ENCODE measurements around the gene TMEM74B. TPM values are rescaled to one million over a fixed set of nuclear protein-coding genes. Genes with fewer than 3 reads are reported as not detected.

Gene TMEM74B
- total RNA-seq, 4 donors from 2014 or later: 0.44 to 12.4 (median 1.8) TPM

DNA sequence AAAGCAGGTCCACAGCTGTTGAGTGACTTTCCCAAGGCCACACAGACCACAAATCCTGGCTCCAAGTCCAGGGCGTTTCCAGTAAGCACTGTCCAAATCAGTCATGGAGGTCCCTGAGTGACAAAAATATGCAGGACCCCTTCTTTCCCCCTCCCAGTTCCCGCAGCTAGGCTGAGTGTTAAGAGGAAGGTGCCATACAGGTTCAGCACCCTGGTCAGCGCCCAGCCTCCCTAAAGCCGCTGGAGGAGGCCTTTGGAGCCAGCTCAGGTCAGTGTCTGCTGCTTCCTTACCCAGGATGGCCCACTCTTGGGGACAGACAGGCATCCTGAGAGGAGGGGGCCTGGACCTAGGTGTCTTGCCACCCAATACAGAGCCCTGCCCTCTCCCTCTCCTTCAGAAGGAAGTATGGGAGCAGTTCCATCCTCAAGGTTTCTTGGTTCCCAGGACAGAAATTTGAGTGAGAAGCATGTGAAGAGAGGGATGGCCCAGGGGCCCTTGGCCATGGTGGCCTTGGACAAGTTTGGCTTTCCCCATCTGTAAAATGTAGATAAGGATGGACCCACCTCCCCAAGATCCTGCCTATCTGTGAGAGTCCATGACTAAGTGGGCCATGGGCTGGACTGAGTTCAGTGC lies 13.2 kb downstream of the TMEM74B start:
- Histone ChIP-seq H3K4me3 (no peak overlapping the region), H3K4me1 (no peaks in the 10 kb centered on the region), H3K27ac (no peak overlapping the region), H3K9me3 (no peaks in the 10 kb centered on the region), H3K27me3 (no peaks in the 10 kb centered on the region), H3K36me3 (peaks cover 0 to 100% (median 14%) of the 10 kb centered on the region in 3 donors)
- DNase-seq (ENCODE audit: low spot score in 2 of 2): no peak
- 49 to 52% methylated on average over 4 of the region's 4 CpGs for WGBS, 2 donors
- no peak for TF ChIP-seq POLR2A (IDR thresholded peaks at IDR 0.05)
- TF ChIP-seq EP300 (IDR thresholded peaks at IDR 0.05): no peak
- TF ChIP-seq, protein P1, sequence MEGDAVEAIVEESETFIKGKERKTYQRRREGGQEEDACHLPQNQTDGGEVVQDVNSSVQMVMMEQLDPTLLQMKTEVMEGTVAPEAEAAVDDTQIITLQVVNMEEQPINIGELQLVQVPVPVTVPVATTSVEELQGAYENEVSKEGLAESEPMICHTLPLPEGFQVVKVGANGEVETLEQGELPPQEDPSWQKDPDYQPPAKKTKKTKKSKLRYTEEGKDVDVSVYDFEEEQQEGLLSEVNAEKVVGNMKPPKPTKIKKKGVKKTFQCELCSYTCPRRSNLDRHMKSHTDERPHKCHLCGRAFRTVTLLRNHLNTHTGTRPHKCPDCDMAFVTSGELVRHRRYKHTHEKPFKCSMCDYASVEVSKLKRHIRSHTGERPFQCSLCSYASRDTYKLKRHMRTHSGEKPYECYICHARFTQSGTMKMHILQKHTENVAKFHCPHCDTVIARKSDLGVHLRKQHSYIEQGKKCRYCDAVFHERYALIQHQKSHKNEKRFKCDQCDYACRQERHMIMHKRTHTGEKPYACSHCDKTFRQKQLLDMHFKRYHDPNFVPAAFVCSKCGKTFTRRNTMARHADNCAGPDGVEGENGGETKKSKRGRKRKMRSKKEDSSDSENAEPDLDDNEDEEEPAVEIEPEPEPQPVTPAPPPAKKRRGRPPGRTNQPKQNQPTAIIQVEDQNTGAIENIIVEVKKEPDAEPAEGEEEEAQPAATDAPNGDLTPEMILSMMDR (IDR thresholded peaks at IDR 0.05): no peak

DNA sequence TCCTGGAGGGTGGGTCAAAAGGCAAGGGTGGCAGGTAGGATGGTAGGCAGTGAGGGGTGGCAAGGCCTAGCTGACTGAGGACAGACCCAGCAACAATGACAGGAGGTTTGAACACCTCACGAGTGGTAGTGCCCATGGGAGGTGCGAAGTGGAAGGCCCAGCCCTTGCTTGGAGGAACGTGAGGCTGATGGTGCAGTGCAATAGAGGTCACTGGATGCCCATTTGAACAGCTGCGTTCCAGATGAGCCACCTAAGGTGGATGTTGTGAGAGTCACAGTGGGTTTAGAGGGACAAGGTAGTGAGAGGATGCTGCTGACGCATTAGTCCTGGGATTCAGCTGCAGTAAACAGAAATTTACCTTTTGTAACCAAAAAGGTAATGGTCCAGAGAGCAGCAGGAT lies 15.6 kb downstream of the TMEM74B start:
- Histone ChIP-seq H3K27me3 (no peaks in the 10 kb centered on the region), H3K27ac (no peak overlapping the region), H3K4me3 (no peak overlapping the region), H3K9me3 (no peaks in the 10 kb centered on the region), H3K36me3 (peaks cover 0 to 100% (median 26%) of the 10 kb centered on the region in 3 donors), H3K4me1 (no peaks in the 10 kb centered on the region)
- TF ChIP-seq EP300 (IDR thresholded peaks at IDR 0.05) (no peak), POLR2A (IDR thresholded peaks at IDR 0.05) (no peak)
- TF ChIP-seq, protein P1 (IDR thresholded peaks at IDR 0.05): no peak
- WGBS, 2 donors: 93 to 94% methylated on average over 5 of the region's 5 CpGs
- no peak for DNase-seq (ENCODE audit: low spot score in 2 of 2)

DNA sequence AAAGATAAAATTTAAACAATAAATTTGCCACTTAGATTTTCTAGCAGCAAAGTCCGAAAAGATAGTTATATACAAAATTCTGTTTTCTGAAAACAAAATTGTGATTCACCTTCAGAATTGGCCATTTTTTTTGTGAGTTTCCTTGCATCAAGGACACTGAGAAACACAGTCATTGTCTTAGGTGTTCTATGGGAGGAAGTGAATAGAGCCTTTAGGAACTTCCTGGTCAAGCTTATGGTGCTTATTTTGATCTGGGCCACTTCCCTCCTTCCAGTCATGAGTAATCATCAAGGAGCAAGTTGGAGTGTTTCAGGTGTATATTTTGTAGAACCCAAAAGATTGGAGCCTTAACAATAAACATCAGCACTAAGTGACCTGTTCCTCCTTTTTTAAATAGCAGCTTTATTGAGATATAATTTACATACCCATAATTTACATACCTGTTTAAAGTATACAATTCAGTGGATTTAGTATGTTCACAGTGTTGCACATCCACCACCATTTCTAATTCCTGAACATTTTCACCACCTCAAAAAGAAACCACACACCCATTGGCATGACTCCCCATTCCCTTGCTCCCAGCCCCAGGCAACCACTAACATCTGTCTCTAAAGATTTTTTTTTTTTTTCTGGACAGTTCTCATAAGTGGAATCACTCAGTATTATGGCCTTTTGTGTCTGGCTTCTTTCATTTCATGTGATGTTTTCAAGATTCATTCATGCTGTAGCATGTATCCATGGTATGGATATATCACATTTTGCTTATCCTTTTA lies 17.6 kb downstream of the TMEM74B start:
- no peaks in the 10 kb centered on the region for H3K9me3 ChIP-seq
- TF ChIP-seq, protein P1 (IDR thresholded peaks at IDR 0.05): no peak
- DNase-seq (ENCODE audit: low spot score in 2 of 2): no peak
- no peaks in the 10 kb centered on the region for H3K4me1 ChIP-seq
- H3K27me3 ChIP-seq: no peaks in the 10 kb centered on the region
- 96% methylated on average over 1 of the region's 1 CpG for WGBS, 2 donors
- no peak overlapping the region for H3K27ac ChIP-seq
- no peak overlapping the region for H3K4me3 ChIP-seq
- peaks cover 0 to 98% (median 32%) of the 10 kb centered on the region in 3 donors for H3K36me3 ChIP-seq

DNA sequence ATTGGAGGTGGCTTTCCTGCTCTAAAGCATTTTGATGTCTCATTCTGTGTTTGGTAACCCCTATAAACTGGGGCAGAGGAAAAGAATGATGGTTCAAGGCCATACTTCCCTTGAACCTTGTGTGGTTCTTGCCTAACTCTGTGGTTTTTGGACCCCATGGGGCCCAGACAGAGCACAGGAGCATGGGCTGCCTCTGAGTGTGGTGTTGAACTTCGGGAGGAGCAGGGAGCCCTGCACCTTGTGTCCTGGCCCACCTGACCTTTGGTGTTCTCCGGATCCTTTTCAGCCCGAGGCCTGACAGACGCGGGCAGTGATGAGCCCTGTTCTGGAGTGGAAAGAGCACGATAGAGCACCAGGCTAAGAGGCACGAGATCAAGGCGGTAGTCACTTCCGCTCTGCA lies 18.8 kb downstream of the TMEM74B start:
- no peaks in the 10 kb centered on the region for H3K4me1 ChIP-seq
- TF ChIP-seq EP300 (IDR thresholded peaks at IDR 0.05) (no peak), POLR2A (IDR thresholded peaks at IDR 0.05) (no peak)
- TF ChIP-seq, protein P1 (IDR thresholded peaks at IDR 0.05): no peak
- H3K36me3 ChIP-seq: peaks cover 0 to 98% (median 32%) of the 10 kb centered on the region in 3 donors
- no peak overlapping the region for H3K4me3 ChIP-seq
- 94 to 96% methylated on average over 9 of the region's 9 CpGs for WGBS, 2 donors
- no peak for DNase-seq (ENCODE audit: low spot score in 2 of 2)
- no peaks in the 10 kb centered on the region for H3K27me3 ChIP-seq
- no peaks in the 10 kb centered on the region for H3K9me3 ChIP-seq
- H3K27ac ChIP-seq: no peak overlapping the region

DNA sequence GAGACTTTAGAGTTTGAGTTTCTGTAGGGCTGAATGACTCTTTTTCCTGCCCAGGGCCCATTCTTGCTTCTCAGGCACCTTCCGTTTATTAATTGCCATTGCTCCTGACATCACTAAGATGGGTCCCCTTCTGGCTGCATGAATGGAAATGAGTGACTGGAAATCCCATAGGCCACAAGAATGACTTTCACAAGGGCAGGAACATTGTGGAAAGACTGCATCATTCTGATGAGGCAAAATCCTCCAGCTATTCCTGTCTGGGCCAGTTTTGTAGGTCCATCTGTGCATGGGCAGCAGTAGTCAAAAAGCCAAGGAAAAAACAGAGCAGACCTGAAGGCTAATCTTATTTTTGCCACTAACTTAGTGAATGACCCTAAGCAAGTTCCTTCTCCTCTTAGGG lies 19.3 kb downstream of the TMEM74B start:
- no peaks in the 10 kb centered on the region for H3K9me3 ChIP-seq
- 88 to 92% methylated on average over 1 of the region's 1 CpG for WGBS, 2 donors
- no peaks in the 10 kb centered on the region for H3K27me3 ChIP-seq
- no peak for DNase-seq (ENCODE audit: low spot score in 2 of 2)
- no peak overlapping the region for H3K4me3 ChIP-seq
- peaks cover 0 to 98% (median 32%) of the 10 kb centered on the region in 3 donors for H3K36me3 ChIP-seq
- no peaks in the 10 kb centered on the region for H3K4me1 ChIP-seq
- TF ChIP-seq EP300 (IDR thresholded peaks at IDR 0.05) (no peak), POLR2A (IDR thresholded peaks at IDR 0.05) (no peak)
- TF ChIP-seq, protein P1 (IDR thresholded peaks at IDR 0.05): no peak
- no peak overlapping the region for H3K27ac ChIP-seq
